Neural progenitor cell (in vitro differentiated cells): ENCODE results near the gene CSNK1G2.

Experiments
- CTCF ChIP-seq: fragments of 200-600 bp; sonication (generic); IDR thresholded peaks from 2 replicates; pipeline ENCODE4 v1.5.1; 2017; ENCODE audit warnings: antibody characterized with exemption, mild to moderate bottlenecking
- EZH2 ChIP-seq: fragments of 200-600 bp; sonication (generic); IDR thresholded peaks from 2 replicates; pipeline ENCODE4 v1.6.1; 2017; ENCODE audit warnings: antibody characterized with exemption, mild to moderate bottlenecking, moderate library complexity
- EZH2phosphoT487 ChIP-seq: fragments of 200-600 bp; sonication (generic); IDR thresholded peaks from 2 replicates; pipeline ENCODE4 v1.6.1; 2017; ENCODE audit warnings: antibody characterized with exemption

- no peak for TF ChIP-seq EZH2
- no peak for TF ChIP-seq CTCF
- no peak for TF ChIP-seq EZH2phosphoT487
These were observed 35.7 kb upstream of the CSNK1G2 start, which contains the start of the genes ADAT3 and SCAMP4 for GRCh38 chr19:1905110-1905862.
